Adrenal gland (tissue), 5 donors: Measurements from ENCODE around the gene OGA.

Experiments used
- POLR2A ChIP-seq, 2 donors: fragments of 450-650 bp; IDR thresholded peaks; one replicate each; pipeline ENCODE4 v1.6.1; 2017; ENCODE audit warnings: antibody characterized with exemption in 2 of 2, mild to moderate bottlenecking in 2 of 2, moderate library complexity in 1 of 2
- TF ChIP-seq, protein P1 (sequence below), 6 experiments: fragments of 450-650 bp in 4 of 6; fragments of 200-600 bp in 2 of 6; sonication (generic) in 1 of 6; IDR thresholded peaks; 1 replicate in 5 of 6; 2 replicates in 1 of 6; pipeline versions ENCODE4 v1.5.1 to v1.8.0; 2016 to 2021; ENCODE audit warnings: antibody characterized with exemption in 6 of 6, mild to moderate bottlenecking in 2 of 6, moderate library complexity in 1 of 6
- donor health status: DM: no; HTN: no; CAD: no.

DNA sequence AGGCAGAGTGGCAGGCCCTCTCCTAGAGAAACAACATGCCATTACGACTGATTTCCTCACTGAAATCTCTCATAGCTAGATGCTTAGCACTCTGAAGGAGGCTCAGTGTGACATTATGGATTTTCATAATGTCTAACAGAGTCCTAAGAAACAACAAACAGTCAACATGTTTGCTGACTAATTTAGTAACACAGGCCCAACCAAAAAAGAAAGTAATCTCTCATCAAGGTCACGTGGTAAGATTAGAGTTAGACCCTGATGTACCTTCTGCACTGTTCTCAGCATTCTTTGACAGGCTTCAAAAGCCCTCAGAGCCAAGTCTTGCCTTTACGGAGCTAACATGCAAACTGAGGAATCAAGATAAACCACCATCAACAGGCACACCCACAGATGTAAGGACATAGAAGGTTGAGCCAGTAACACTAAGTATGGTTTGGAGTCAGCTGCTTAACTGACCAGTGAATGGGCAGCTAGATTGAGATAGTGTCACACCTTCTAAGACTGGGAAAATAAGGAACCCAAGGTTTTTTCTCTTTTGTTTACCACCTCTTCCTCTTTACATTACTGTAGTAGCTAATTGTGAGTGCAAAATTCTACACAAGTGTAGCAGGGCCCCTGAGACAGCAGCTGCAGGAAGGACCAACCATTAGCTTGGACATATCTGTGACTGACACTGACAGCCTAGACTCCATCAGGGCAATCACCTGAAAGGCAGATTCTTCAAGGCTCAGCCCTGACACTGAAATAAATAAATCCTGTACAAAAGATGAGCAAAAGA is 40.7 kb upstream of the OGA start:
- no peak for TF ChIP-seq POLR2A (IDR thresholded peaks at IDR 0.05)
- TF ChIP-seq, protein P1, sequence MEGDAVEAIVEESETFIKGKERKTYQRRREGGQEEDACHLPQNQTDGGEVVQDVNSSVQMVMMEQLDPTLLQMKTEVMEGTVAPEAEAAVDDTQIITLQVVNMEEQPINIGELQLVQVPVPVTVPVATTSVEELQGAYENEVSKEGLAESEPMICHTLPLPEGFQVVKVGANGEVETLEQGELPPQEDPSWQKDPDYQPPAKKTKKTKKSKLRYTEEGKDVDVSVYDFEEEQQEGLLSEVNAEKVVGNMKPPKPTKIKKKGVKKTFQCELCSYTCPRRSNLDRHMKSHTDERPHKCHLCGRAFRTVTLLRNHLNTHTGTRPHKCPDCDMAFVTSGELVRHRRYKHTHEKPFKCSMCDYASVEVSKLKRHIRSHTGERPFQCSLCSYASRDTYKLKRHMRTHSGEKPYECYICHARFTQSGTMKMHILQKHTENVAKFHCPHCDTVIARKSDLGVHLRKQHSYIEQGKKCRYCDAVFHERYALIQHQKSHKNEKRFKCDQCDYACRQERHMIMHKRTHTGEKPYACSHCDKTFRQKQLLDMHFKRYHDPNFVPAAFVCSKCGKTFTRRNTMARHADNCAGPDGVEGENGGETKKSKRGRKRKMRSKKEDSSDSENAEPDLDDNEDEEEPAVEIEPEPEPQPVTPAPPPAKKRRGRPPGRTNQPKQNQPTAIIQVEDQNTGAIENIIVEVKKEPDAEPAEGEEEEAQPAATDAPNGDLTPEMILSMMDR (IDR thresholded peaks at IDR 0.05) = no peak
